ENCODE data around the gene MYO1D. TPM values are rescaled to one million over a fixed set of nuclear protein-coding genes. Genes with fewer than 3 reads are reported as not detected.
"Not testable (repeated sequence)": the region's sequence is repeated elsewhere in the genome, so short reads cannot be mapped to it uniquely, and the experiment has no call there.

Gene MYO1D
- total and polyA plus RNA-seq, 8 donors = 11.6 to 727 (median 73.4) TPM

GRCh38 chr17:32451879-32452278 is 425.0 kb downstream of the MYO1D start:
- no peak for TF ChIP-seq POLR2A (IDR thresholded peaks at IDR 0.05)
- TF ChIP-seq, protein P1, sequence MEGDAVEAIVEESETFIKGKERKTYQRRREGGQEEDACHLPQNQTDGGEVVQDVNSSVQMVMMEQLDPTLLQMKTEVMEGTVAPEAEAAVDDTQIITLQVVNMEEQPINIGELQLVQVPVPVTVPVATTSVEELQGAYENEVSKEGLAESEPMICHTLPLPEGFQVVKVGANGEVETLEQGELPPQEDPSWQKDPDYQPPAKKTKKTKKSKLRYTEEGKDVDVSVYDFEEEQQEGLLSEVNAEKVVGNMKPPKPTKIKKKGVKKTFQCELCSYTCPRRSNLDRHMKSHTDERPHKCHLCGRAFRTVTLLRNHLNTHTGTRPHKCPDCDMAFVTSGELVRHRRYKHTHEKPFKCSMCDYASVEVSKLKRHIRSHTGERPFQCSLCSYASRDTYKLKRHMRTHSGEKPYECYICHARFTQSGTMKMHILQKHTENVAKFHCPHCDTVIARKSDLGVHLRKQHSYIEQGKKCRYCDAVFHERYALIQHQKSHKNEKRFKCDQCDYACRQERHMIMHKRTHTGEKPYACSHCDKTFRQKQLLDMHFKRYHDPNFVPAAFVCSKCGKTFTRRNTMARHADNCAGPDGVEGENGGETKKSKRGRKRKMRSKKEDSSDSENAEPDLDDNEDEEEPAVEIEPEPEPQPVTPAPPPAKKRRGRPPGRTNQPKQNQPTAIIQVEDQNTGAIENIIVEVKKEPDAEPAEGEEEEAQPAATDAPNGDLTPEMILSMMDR (IDR thresholded peaks at IDR 0.05) = no peak
- no peak for TF ChIP-seq EP300 (IDR thresholded peaks at IDR 0.05)
- TF ChIP-seq POLR2AphosphoS5 (IDR thresholded peaks at IDR 0.05) = no peak
- 67 to 99% (median 78%) methylated on average over 2 of the region's 2 CpGs for WGBS, 5 donors
- no peaks in the 10 kb centered on the region for H3K9me3 ChIP-seq
- intact Hi-C loops (cut with DNase I; ENCODE audit: low total_unique reads) = no loop called here
- no peaks in the 10 kb centered on the region for H3K27me3 ChIP-seq
- no peak overlapping the region for H3K27ac ChIP-seq
- no peak for DNase-seq
- H3K4me3 ChIP-seq = no peak overlapping the region
- peaks cover 0 to 6% (median 3%) of the 10 kb centered on the region in 4 donors for H3K4me1 ChIP-seq
- peaks cover 61 to 100% (median 99%) of the 10 kb centered on the region in 4 donors for H3K36me3 ChIP-seq

DNA sequence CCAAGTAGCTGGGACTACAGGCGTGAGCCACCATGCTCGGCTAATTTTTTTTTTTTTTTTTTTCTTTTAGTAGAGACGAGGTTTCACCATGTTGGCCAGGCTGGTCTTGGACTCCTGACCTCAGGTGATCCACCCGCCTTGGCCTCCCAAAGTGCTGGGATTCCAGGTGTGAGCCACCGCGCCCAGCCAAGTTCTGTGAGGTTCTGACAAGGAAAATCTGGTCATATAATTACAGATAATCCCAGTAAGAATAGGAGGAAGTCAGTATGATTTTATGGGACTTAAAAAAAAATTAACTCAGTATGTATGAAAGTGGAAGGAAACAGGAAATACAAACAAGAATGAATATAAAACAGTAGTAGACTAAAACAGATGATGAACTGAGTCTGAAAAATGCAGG is 426.5 kb downstream of the MYO1D start:
- WGBS, 5 donors = 91 to 95% (median 93%) methylated on average over 6 of the region's 6 CpGs
- DNase-seq; H3K4me3 ChIP-seq; H3K9me3 ChIP-seq; H3K27ac ChIP-seq; intact Hi-C loops (cut with DNase I; ENCODE audit: low total_unique reads); H3K27me3 ChIP-seq: not testable (repeated sequence)
- H3K4me1 ChIP-seq = peaks cover 11 to 21% (median 16%) of the 10 kb centered on the region in 4 donors
- H3K36me3 ChIP-seq = peaks cover 54 to 86% (median 85%) of the 10 kb centered on the region in 4 donors

- peaks cover 52 to 82% (median 81%) of the 10 kb centered on the region in 4 donors for H3K36me3 ChIP-seq
- TF ChIP-seq, protein P1 (IDR thresholded peaks at IDR 0.05) = no peak
- TF ChIP-seq POLR2AphosphoS5 (IDR thresholded peaks at IDR 0.05) = no peak
- TF ChIP-seq POLR2A (IDR thresholded peaks at IDR 0.05) = no peak
- TF ChIP-seq EP300 (IDR thresholded peaks at IDR 0.05) = no peak
- intact Hi-C loops (cut with DNase I; ENCODE audit: low total_unique reads) = no loop called here
- no peak for DNase-seq
- WGBS, 5 donors = 92 to 99% (median 98%) methylated on average over 5 of the region's 5 CpGs
- no peak overlapping the region for H3K4me3 ChIP-seq
- no peaks in the 10 kb centered on the region for H3K9me3 ChIP-seq
- H3K4me1 ChIP-seq = peaks cover 13 to 24% (median 18%) of the 10 kb centered on the region in 4 donors
- no peaks in the 10 kb centered on the region for H3K27me3 ChIP-seq
- no peak overlapping the region for H3K27ac ChIP-seq
These were observed 427.0 kb downstream of the MYO1D start for GRCh38 chr17:32449963-32450362.

GRCh38 chr17:32446949-32447348 is 430.0 kb downstream of the MYO1D start:
- Histone ChIP-seq H3K9me3 (no peaks in the 10 kb centered on the region), H3K4me3 (no peak overlapping the region), H3K27ac (no peak overlapping the region), H3K36me3 (peaks cover 24 to 53% (median 51%) of the 10 kb centered on the region in 4 donors), H3K27me3 (no peaks in the 10 kb centered on the region), H3K4me1 (peaks cover 14 to 32% (median 26%) of the 10 kb centered on the region in 4 donors)
- DNase-seq = no peak
- intact Hi-C loops (cut with DNase I; ENCODE audit: low total_unique reads) = no loop called here
- TF ChIP-seq POLR2AphosphoS5 (IDR thresholded peaks at IDR 0.05) (no peak), EP300 (IDR thresholded peaks at IDR 0.05) (no peak), POLR2A (IDR thresholded peaks at IDR 0.05) (no peak)
- TF ChIP-seq, protein P1 (IDR thresholded peaks at IDR 0.05) = no peak
- WGBS, 5 donors = 83 to 98% (median 90%) methylated on average over 2 of the region's 2 CpGs

GRCh38 chr17:32445971-32446370 is 431.0 kb downstream of the MYO1D start:
- Histone ChIP-seq H3K4me3 (peak overlapping the region in 3 of 4 donors; percentile 69 to 88 (median 86)), H3K4me1 (peaks cover 14 to 32% (median 26%) of the 10 kb centered on the region in 4 donors), H3K27ac (no peak overlapping the region), H3K27me3 (no peaks in the 10 kb centered on the region), H3K9me3 (no peaks in the 10 kb centered on the region), H3K36me3 (peaks cover 21 to 43% (median 41%) of the 10 kb centered on the region in 4 donors)
- WGBS, 5 donors = 58 to 71% (median 64%) methylated on average over 2 of the region's 2 CpGs
- intact Hi-C loops (cut with DNase I; ENCODE audit: low total_unique reads) = no loop called here
- TF ChIP-seq POLR2AphosphoS5 (IDR thresholded peaks at IDR 0.05) (no peak), POLR2A (IDR thresholded peaks at IDR 0.05) (no peak), EP300 (IDR thresholded peaks at IDR 0.05) (no peak)
- TF ChIP-seq, protein P1 (IDR thresholded peaks at IDR 0.05) = no peak
- no peak for DNase-seq
